Activated CD4-positive, alpha-beta T cell treated with anti-CD3 and anti-CD28 coated beads for 48 hours (primary cell): ENCODE measurements around the gene PGAM1.
A peak's percentile ranks its signal among the peaks of the same experiment; 100 is the strongest.
"Not testable (repeated sequence)": the region's sequence is repeated elsewhere in the genome, so short reads cannot be mapped to it uniquely, and the experiment has no call there.

Experiments used
- DNase-seq: peaks from one replicate; pipeline ENCODE4 v3.0.0-alpha.2; 2020

The PGAM1 gene

GRCh38 chr10:97425964-97426775 is at the start of gene PGAM1:
PGAM1 (plus strand) TSS chr10:97426191; CDS start chr10:97426308, 117 bp downstream.
- DNase-seq, result peak; percentile 97

DNA sequence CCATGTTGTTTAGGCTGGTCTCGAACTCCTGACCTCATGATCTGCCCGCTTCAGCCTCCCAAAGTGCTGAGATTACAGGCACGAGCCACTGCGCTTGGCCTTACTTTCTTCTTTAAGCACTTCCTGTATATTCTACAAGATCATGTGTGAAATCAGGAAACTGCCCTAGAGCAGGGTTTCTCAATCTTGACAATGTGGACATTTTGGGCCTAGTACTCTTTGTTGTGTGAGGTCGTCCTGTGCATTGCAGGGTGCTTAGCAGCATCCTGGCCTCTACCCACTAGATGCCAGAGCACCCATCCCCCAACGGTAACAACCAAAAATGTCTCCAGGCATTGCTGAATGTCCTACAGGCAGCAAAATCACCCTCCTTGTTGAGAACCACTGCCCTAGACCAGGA is 49.6 kb upstream of the PGAM1 start:
- no peak for DNase-seq

GRCh38 chr10:97378933-97379921 is 46.8 kb upstream of the PGAM1 start:
- DNase-seq, result no peak

DNA sequence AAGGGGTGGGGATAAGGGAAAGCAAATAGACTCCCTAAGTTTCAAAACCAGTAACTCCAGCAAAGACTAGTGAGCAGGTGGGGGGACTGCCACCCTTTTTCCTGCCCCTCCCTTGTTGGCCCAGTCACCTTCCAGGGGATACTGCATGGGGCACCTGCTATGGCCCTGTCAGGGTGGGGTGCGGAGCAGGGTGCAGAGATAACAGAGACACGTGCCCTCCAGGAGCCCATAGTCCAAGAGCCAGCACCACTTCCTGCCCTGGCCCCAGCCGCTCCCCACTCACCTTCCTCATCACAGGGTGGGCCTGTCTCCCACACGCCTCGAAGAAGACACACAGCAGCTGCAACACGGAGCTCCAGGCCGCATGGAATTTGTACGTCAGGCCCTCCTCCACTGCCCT is 45.5 kb upstream of the PGAM1 start:
- DNase-seq, result no peak

DNA sequence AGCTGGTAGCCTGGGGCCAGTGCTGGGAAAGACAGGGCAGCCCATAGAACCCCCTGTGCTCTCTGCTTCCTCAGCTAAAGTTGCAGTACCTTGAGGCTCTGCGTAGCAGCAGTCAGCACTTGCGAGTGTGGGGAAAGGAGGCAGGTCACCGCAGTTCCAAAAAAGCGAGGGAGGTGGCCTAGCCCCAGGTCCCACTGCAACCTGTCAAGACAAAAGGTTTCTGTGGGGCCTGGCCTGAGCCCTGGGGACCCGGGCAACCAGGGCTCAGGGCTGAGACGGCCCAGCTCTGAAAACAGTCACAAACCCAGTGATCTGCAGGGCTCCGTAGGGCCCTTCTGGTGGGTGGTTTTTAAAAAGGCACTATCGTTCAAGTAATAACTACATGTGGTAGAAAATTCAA is 44.4 kb upstream of the PGAM1 start:
- DNase-seq, result no peak

GRCh38 chr10:97383159-97383558 is 42.8 kb upstream of the PGAM1 start:
- DNase-seq, result no peak

- DNase-seq, result no peak
Observed at GRCh38 chr10:97384156-97384555, 41.8 kb upstream of the PGAM1 start.

DNA sequence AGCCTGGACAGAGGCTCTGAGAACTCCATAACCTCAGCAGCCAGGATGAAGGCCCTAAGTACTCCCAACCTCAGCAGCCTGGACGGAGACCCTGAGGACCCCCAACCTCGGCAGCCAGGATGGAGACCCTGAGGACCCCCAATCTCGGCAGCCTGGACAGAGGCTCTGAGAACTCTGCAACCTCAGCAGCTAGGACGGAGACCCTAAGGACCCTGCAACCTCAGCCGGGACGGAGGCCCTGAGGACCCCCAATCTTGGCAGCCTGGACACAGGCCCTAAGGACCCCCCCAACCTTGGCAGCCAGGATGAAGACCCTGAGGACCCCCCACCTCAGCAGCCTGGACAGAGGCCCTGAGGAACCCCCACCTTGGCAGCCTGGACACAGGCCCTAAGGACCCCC is 41.4 kb upstream of the PGAM1 start:
- DNase-seq, result no peak

GRCh38 chr10:97385565-97385964 is 40.4 kb upstream of the PGAM1 start:
- DNase-seq, result no peak

- DNase-seq, result no peak
Observed at GRCh38 chr10:97388152-97388551, 37.8 kb upstream of the PGAM1 start.

DNA sequence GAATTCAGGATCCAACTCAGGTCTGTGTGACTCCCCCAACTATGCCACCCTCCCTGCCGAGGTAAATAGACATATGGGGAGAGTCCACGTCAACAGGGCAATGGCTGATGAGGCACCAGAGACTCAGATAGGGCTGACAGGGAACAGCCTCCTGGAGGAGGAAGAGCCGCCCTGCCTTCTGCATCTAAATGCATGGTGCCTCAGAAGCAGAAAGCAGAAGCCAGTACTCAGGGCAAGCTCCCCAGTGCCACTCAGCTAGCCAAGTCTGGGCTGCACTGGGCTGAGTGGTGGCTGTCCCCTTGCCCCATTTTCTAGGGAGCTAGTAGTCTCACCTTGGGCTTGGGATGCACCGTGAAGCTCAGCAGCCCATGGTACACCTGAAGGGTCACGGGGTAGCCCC is 35.9 kb upstream of the PGAM1 start:
- DNase-seq, result no peak

DNA sequence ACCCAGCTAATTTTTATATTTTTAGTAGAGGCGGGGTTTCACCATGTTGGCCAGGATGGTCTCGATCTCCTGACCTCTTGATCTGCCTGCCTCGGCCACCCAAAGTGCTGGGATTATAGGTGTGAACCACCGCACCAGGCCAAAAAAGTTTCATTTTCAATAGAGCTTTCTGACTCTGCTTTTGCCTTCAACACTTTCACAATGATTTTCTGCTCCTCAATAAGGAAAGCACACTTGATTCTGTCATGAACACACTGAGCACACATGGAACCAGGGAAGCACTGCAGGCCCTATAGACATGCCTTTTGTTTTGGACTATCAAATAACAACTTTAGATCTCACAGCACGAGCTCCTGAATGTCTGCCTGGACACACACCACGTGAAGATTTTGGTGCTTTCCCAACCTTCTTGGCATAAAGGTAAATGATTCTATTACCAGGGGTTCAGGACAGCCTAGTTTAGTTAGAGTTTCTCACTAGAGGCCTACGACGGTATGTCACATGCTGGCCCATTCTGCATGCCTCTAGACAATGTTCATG is 32.9 kb upstream of the PGAM1 start:
- DNase-seq, result no peak

DNA sequence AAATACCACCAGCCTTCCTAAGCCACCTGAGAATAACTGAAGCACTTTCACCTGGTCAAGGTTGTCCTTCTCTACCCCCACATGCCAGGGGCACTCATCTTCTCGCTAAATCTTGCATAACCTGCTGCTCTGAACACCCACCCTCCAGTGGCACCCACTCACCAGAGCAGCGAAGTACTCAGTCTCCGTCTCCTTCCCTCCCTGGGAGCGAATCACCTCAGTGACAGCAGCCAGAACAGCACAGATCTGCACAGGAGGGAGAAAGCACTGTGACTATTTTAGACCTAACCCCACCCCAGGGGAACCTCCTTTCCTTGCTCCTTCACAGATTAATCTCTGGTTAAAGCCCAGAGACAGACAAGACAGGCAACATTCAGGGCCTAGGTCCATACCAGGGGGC is 29.9 kb upstream of the PGAM1 start:
- no peak for DNase-seq

DNA sequence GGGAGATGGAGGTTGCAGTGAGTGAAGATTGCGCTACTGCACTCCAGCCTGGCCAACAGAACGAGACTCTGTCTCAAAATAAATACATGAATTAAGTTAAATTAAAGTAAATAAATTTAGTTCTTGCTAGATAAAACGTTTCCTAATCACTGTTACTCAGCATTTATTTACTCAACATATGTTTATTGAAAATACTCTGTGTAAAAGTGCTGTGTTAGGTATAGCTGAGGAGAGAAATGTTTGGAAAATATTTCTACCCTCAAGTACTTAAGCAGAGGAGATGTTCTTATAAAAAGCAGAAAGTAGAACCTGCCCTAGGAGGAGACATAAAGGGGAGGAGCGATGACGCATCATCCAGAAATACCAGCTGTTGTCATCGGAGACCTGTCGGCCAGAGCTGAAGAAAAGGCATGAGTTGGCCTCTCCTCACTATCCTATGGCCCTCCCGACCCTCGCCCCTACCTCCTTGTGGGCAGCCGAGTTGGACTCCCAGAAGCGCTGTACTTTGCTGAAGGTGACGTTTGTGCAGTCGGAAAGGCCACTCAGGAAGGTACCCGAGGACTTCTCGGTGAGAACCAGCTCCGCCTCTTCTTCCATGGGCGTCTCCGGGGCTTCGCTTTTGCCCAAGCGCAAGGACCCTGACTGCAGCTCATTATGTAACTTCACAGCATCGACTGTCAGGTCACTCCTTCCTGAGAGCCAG is 26.0 kb upstream of the PGAM1 start:
- DNase-seq, result peak; percentile 54

DNA sequence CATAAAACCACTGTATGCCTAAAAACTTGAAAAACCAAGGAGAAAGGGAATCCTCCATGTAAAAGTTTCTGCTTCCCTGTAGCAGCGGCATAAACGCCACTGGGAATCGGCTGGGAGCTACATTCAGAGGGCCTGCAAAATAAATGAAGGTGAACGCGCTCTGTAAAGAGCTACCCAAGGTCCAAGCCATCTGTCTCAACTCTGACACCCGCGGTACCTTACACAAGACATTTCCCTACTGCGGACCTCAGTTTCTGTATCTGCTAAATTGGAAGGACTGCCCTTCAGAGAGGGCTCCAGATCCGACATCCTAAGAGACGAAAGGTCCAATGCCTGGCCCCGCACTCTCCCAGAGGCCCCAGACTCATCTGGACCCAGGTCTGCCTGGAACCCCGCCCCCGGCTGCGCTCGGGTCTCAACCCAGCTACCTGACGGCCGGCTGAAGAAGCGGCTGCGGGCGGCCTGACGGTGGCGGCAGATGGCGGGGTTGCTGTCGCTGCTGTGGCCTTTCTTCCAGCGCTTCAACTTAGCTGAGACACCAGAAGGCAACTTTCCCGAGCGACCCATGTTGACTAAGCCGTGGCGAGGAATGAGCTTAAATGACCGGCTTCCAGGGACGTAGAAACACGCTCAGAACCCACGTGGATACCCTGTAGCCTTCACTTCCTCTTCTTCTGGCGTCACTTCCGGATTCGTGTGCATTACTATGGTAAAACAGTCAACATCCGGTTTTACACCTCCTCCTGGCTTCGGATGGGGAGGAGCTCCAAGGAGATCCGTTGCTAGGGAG is 25.1 kb upstream of the PGAM1 start, which contains the start of gene RRP12:
Gene RRP12, minus strand, starts transcription at position 676 of the 790 bp plus-strand sequence. Its CDS starts 109 bp downstream, at position 567.
- DNase-seq, result peak; percentile 86

DNA sequence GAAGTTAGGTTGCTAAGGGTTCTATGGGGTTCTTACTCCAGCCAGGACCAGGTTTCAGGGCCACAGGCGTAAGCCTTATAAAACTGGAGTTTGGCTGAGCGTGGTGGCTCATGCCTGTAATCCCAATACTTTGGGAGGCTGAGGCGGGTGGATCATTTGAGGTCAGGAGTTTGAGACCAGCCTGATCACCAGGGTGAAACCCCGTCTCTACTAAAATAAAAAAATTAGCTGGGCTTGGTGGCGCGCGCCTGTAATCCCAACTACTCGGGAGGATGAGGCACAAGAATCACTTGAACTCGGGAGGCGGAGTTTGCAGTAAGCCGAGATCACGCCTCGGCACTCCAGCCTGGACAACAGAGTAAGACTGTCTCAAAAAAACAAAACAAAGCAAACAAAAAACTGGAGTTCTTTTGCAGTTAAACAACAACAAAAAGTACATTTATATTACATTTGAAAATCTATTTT is 24.5 kb upstream of the PGAM1 start:
- no peak for DNase-seq

- DNase-seq, result no peak
Observed at GRCh38 chr10:97404044-97404443, 21.9 kb upstream of the PGAM1 start.

- no peak for DNase-seq
Observed at GRCh38 chr10:97406064-97406463, 19.9 kb upstream of the PGAM1 start.

- not testable (repeated sequence) for DNase-seq
Observed at GRCh38 chr10:97406483-97406882, 19.5 kb upstream of the PGAM1 start.

DNA sequence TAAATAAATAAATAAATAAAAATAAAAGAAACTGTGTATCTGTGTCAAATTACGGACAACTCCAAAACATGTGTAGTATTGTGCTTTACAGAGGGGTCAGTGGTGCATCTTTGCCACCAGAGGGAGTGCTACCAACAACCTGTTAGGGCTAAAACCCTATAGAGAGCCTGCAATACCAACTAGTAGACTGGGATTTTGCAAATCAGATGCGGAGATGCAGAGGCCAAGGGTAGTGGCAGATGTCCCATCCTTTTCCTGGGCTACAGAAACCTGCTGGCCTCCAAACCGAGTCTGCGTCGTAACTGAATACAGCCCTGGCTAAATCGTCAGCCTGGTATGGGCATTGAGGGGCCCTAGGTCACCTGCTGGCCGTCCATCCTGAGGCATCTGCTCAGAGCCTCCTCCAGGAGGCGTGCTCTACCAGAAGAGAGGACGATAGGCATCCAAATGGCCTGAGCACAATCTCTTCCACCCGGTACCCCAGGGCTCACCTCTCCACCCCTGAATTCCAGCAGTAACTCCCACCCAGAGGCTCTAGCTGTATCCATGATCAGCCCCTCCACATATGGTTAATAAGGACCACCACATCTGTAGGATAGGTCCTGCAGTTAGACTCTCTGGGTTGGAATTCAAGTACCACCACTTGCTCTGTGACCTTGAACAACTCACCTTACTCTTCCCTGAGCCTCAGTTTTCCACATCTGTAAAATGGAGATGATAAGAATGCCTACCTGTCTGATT is 18.6 kb upstream of the PGAM1 start:
- DNase-seq, result peak; percentile 69

DNA sequence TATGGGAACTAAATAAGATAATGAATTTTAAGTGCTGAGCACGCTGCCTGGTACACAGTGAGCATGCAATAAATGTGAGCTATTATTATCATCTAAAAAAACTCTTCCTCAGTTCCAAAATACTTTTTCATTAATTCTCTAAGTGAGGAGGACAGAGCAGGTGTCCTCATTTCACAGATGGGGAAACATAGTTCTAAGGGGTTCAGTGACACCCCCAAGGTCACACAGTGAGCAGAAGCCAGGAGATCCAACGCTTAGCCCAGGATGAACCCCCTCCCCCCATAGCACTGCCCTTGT is 18.1 kb upstream of the PGAM1 start:
- no peak for DNase-seq
